AG09309 (cell line): Measurements from ENCODE around the gene FAM20A.

ENCODE experiments used
- DNase-seq: peaks from one replicate; pipeline ENCODE4 v3.0.0-alpha.2; 2010; ENCODE audit warnings: low read depth
- H3K4me3 ChIP-seq: 2 replicates; pipeline ENCODE4 v1.5.1; 2011; ENCODE audit warnings: mild to moderate bottlenecking, low read depth, low read length, moderate library complexity; ENCODE audit not compliant: control insufficient read depth
- CTCF ChIP-seq: IDR thresholded peaks from 2 replicates; pipeline ENCODE4 v1.5.1; 2011; ENCODE audit warnings: mild to moderate bottlenecking, low read depth, low read length, inconsistent platforms; ENCODE audit not compliant: insufficient read depth, control insufficient read depth; ENCODE audit errors: missing control alignments

FAM20A gene

GRCh38 chr17:68513932-68514331 lies 87.2 kb downstream of the FAM20A start:
- H3K4me3 ChIP-seq: peak overlapping the region; percentile 57
- no peak for DNase-seq
- TF ChIP-seq CTCF: no peak

- peak overlapping the region; percentile 57 for H3K4me3 ChIP-seq
- DNase-seq: no peak
- no peak for TF ChIP-seq CTCF
Measured at GRCh38 chr17:68512960-68513474, 88.2 kb downstream of the FAM20A start.

GRCh38 chr17:68512247-68512959 lies 88.8 kb downstream of the FAM20A start, which contains the start of gene PRKAR1A:
Gene PRKAR1A (plus strand): TSS chr17:68512430. CDS start chr17:68515400, 2,970 bp downstream.
- H3K4me3 ChIP-seq: peak within 1 kb of the TSS; percentile 57
- no peak for TF ChIP-seq CTCF
- peak; percentile 77 for DNase-seq

GRCh38 chr17:68511671-68512246 lies 89.4 kb downstream of the FAM20A start:
- DNase-seq: no peak
- no peak for TF ChIP-seq CTCF
- peak overlapping the region; percentile 57 for H3K4me3 ChIP-seq

- DNase-seq: no peak
- peak; percentile 22 for TF ChIP-seq CTCF
- H3K4me3 ChIP-seq: peak overlapping the region; percentile 57
Measured at GRCh38 chr17:68511254-68511670, 89.9 kb downstream of the FAM20A start.

- no peak for TF ChIP-seq CTCF
- no peak for DNase-seq
- H3K4me3 ChIP-seq: no peak overlapping the region
Measured at GRCh38 chr17:68509141-68510057, 91.8 kb downstream of the FAM20A start.
